GM18519 (cell line): Measurements from ENCODE around the gene BICRA.
"Not testable (repeated sequence)": the region's sequence is repeated elsewhere in the genome, so short reads cannot be mapped to it uniquely, and the experiment has no call there.

Experiments used
- ATAC-seq: cut with Tn5 transposase; IDR thresholded peaks from one replicate; pipeline ENCODE4 v1.9.1; 2021; ENCODE audit warnings: mild to moderate bottlenecking, moderate library complexity; ENCODE audit not compliant: unreplicated experiment, low FRiP score

Gene BICRA

GRCh38 chr19:47704656-47705055 is 95.7 kb downstream of the BICRA start:
- no peak for ATAC-seq

DNA sequence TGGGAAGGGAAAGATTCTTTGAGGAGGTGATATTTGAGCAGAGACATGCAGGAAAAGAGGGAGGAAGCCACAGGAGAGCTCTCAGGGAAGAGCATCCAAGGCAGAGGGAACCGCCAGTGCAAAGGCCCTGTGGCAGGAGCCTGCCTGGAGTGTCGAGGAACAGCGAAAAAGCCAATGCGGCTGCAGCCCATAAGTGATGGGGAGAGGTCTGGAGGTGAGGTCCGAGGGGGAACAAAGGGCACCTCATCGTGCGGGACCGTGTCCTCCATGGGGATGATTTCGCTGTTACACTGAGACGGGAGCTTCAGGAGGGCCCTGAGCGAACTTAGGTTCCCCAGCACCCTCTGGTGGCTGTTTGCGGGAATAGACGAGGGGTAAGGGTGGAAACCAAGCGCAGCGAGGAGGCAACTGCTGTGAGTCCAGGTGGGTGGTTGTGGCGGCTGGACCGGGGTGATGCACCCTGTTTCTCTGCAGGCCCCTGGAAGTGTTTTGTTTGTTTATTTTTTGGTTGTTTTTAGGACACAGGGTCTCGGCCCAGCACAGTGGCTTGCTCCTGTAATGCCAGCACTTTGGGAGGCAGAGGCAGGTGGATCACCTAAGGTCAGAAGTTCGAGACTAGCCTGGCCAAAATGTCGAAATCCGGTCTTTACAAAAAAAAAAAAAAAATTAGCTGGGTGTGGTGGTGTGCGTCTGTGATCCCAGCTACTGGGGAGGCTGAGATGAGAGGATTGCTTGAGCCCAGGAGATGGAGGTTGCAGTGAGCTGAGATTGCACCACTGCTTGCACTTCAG is 98.4 kb downstream of the BICRA start:
- no peak for ATAC-seq

GRCh38 chr19:47711652-47712242 is 102.8 kb downstream of the BICRA start:
- ATAC-seq, result no peak

- no peak for ATAC-seq
Measured at GRCh38 chr19:47713046-47714021, 104.4 kb downstream of the BICRA start, which contains the start of gene EHD2. TSS of gene EHD2 (plus strand) at chr19:47713422. CDS start at chr19:47716613, 3,191 bp downstream.

DNA sequence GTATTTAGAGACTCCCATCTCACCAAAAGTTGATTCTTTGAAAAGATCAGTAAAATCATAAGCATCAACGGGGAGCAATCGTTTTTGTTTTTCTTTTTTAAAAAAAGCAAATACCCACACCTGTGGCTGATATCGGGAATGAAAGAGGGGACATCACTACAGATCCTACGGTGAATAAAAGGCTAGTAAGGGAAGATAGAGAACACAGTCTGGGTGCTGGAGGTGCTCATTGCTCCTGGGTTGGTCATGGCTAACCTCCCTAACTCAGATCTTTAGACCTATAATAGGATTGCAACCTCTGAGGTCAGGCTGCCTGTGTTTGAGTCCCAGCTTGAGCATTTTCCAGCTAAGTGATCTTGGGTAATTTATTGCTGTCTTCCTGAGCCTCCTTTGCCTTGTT is 105.4 kb downstream of the BICRA start:
- no peak for ATAC-seq

DNA sequence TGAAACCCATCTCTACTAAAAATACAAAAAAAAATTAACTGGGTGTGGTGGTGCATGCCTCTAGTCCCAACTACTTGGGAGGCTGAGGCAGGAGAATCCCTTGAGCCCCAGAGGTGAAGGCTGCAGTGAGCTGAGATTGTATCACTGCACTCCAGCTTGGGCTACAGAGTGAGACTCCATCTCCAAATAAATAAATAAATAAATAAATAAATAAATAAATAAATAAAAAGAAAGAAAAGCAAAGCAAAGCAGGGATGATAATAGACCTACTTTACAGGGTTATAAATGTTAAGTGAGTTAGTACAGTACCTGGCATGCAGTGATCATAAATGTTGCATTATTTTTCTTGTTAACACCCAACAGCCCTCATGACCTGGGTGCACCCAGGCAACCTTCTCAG is 105.9 kb downstream of the BICRA start:
- not testable (repeated sequence) for ATAC-seq

DNA sequence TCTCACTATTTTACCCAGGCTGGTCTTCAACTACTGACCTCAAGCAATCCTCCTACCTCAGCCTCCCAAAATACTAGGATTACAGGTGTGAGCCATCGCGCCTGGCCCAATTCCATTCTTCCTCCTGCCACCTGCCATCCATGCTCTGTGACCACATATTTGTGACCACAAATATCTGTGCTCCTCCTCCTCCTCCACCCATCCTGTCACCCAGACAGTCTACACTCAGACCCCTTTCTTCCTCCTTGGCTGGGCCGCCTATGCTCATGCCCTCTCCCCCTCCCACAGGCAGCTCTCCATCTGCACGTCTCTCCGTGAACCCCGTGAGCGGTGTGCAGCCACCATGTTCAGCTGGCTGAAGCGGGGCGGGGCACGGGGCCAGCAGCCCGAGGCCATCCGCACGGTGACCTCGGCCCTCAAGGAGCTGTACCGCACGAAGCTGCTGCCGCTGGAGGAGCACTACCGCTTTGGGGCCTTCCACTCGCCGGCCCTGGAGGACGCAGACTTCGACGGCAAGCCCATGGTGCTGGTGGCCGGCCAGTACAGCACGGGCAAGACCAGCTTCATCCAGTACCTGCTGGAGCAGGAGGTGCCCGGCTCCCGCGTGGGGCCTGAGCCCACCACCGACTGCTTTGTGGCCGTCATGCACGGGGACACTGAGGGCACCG is 107.5 kb downstream of the BICRA start:
- no peak for ATAC-seq

DNA sequence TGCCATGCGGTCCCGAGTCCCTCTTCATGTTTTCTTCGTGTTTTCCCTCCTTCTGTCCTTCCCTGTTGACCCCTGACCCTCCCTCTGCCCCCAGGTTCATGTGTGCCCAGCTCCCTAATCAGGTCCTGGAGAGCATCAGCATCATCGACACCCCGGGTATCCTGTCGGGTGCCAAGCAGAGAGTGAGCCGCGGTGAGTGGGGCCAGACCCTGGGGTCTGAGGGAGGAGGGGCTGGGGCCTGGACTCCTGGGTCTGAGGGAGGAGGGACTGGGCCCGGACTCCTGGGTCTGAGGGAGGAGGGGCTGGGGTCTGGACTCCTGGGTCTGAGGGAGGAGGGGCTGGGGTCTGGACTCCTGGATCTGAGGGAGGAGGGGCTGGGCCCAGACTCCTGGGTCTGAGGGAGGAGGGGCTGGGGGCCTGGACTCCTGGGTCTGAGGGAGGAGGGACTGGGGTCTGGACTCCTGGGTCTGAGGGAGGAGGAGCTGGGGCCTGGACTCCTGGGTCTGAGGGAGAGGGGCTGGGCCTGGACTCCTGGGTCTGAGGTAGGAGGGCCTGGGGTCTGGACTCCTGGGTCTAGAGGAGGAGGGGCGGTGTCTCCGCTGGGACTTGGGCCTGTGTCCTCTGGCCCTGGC is 109.6 kb downstream of the BICRA start:
- ATAC-seq, result not testable (repeated sequence)

GRCh38 chr19:47719047-47719859 is 110.3 kb downstream of the BICRA start:
- ATAC-seq, result no peak

GRCh38 chr19:47720669-47721422 is 111.9 kb downstream of the BICRA start:
- no peak for ATAC-seq

- ATAC-seq, result no peak
Measured at GRCh38 chr19:47723581-47723940, 114.6 kb downstream of the BICRA start.

GRCh38 chr19:47725759-47726401 is 116.9 kb downstream of the BICRA start:
- no peak for ATAC-seq

DNA sequence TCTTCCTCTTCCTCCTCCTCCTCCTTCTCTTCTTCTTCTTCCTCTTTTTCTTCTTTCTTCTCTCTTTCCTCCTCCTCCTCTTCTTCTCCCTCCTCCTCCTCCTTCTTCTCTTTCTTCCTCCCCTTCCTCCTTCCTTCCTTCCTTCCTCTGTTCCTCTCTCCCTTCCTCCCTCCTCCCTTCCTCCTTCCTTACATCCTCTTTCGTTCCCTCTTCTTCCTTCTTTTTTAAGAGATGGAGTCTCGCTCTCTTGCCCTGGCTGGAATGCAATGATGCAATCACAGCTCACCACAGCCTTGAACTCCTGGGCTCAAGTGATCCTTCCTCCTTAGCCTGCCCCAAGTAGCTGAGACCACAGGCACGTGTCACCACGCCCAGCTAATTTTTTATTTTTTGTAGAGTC is 117.5 kb downstream of the BICRA start:
- ATAC-seq, result no peak

GRCh38 chr19:47728295-47728694 is 119.4 kb downstream of the BICRA start:
- ATAC-seq, result not testable (repeated sequence)

- ATAC-seq, result no peak
Measured at GRCh38 chr19:47729468-47729798, 120.5 kb downstream of the BICRA start.

GRCh38 chr19:47729799-47730520 is 121.0 kb downstream of the BICRA start:
- no peak for ATAC-seq

GRCh38 chr19:47730521-47730889 is 121.6 kb downstream of the BICRA start:
- ATAC-seq, result no peak

- ATAC-seq, result no peak
Measured at GRCh38 chr19:47730910-47731309, 122.0 kb downstream of the BICRA start.
